Inflammatory macrophage (primary cell): Measurements from ENCODE around the gene PEAK1.

ENCODE experiments used
- DNase-seq, 2 donors: peaks; one replicate each; pipeline ENCODE4 v3.0.0-alpha.2; 2020 to 2022

PEAK1 gene

DNA sequence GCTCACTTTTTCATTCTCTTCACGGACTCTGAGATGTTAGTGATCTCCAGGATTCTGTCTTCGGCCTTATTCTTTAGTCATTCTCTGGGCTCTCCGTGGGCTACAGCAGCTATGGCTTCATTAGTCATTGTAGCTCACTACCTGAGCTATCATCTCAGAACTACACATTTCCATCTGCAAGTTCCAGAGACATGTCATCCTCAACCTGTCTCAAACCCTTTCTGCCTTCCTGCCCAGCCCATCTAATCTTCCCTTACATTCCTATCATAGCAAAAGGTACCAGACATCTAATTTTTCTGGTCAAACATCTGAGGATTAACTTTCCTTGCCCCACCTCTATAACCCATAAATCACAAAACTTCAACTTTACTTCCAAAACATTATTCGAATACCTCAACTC lies 362.2 kb downstream of the PEAK1 start:
- DNase-seq, result no peak

DNA sequence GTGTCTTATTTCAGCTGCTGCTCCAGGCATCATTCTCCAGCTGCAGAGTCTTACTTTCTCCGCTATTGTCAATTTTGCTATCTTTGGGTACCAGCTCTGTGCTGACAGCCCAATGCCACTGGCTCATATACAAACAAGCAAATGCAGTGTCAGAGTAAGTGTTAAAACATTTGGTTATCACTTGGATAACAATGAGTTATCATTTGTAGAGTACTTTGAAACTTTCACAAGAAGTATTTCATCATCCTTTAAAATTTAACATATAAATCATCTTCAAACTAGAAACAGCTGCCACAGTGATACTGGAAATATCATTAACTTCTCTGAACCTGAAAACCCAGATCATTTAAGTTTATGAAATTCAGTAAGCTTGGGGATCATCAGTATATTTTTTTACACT lies 362.8 kb downstream of the PEAK1 start:
- DNase-seq, result no peak

DNA sequence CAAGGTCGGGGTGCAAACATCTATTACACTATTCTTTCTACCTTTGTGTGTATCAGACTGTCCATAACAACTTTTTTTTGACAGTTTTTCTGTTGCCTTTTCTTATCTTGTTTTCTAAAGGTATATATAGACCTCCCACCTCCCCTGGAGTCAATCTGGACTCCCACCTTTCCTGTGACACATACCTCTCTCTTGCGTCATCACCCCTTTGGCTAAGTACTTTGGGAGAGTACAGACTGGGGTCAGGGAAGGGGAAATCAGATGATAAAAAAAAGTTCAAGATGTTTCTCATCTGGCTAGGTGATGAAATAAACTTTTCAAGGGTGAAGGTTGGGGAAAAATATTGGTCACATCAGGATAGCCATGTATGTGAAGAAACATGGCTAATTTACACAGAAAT lies 366.2 kb downstream of the PEAK1 start:
- no peak for DNase-seq

DNA sequence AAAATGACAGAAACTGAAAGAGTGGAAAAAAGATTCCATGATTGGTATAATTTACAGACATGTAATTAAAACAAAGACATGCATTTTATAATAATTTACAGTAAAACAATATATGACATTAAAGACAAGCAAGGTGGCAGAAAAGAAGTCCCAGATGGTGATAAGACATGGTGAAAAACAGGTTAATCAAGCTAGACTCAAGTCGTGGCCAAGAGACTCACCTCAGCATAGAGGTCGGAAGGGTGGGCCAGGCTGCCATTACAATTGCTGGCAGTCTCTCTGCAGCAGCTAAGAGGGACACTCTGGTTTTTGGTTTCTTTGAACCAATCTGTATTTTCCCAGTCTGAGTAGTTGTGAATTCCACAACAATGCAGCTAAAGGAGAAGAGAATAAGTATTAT lies 367.3 kb downstream of the PEAK1 start:
- no peak for DNase-seq
